Dermis microvascular lymphatic vessel endothelial cell (primary cell): ENCODE data around the gene CYFIP1. TPM values are rescaled to one million over a fixed set of nuclear protein-coding genes. Genes with fewer than 3 reads are reported as not detected.

ENCODE experiments used
- DNase-seq, 2 donors: peaks; one replicate each; pipeline versions ENCODE4 v3.0.0 to v3.0.0-alpha.2; 2010; ENCODE audit warnings: low read depth in 2 of 2
- total RNA-seq: library from RNA; depleted of rRNA; stranded (reverse); fragments of >200 nt; gene quantifications from 2 replicates; pipeline ENCODE4 v1.2.1, GENCODE V29; 2014

CYFIP1 gene
- total RNA-seq, 1 donor from 2014 or later = 78.9 TPM

- DNase-seq = peak in 1 of 2 donors; percentile 86
Measured at GRCh38 chr15:22968366-22968765, 11.8 kb downstream of the CYFIP1 start.

GRCh38 chr15:22967084-22967770 is 12.9 kb downstream of the CYFIP1 start:
- no peak for DNase-seq

DNA sequence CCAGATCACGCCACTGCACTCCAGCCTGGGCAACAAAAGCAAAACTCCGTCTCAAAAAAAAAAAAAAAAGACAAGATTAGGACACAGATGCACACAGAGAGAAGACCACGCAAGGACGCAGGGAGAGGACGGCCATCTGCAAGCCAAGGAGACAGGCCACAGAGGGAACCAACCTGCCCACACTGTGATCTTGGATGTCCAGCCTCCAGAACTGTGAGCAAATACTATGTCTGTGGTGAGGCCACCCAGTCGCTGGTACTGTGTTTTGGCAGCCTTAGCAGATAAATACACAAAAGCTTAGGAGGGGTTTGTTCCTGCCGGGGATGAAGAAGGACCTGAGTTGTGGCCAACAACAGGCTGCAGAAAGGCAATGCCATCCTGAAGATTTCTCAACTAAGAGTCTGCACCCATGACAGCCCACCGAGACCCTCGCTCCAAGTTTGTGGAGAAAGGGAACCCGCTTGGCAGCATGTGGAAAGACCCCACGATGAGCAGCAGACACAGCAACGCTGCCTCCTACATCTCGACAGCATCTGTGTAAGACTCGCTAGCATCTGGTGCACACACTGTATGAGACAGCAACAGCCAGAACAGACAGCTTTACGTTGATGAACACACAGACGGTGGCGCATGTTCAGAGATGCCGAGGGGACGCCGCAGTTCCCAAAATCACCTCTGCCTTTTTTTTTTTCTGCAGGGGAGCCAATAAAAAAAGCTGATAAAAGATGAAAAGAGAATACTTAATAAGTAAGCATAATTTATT is 13.7 kb downstream of the CYFIP1 start:
- no peak for DNase-seq

- no peak for DNase-seq
Measured at GRCh38 chr15:22963641-22964040, 16.5 kb downstream of the CYFIP1 start.

DNA sequence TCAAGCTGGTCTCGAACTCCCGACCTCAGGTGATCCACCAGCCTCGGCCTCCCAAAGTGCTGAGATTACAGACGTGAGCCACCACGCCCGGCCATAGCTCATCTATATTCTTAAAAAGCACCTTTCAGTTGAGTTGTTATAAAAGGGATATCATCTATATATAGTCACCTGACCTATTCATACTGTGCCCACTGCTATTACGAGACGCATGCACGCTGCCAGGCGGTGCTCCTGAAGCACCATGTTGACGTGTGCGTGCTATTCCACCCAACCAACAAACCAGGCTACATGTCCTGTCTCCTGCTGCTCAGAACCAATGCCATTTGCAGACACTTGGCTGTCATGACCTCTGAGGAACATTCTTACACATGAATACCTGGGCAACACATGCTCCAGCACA is 17.6 kb downstream of the CYFIP1 start:
- DNase-seq = no peak

- DNase-seq = peak in 1 of 2 donors; percentile 45
Measured at GRCh38 chr15:22961762-22962161, 18.4 kb downstream of the CYFIP1 start.

GRCh38 chr15:22960556-22960955 is 19.6 kb downstream of the CYFIP1 start:
- no peak for DNase-seq

DNA sequence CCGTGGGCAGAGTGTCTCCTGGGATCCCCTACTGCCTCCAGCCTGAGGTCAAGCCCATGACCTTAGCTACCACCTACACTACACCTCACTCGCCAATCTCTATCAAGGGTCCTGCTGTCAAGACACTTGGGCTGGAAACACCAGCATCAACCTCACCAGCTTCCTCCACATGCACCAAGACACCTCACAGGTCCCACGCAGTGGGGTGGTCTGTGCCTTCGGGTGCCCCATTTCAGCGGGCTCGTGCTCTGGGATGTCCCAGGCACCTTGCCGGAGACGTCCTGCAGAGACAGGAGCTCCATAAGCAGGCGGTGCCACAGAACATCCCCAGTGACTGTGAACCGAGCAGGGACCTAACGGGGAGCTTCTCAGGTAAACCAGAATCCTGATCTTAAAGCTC is 20.0 kb downstream of the CYFIP1 start:
- no peak for DNase-seq

DNA sequence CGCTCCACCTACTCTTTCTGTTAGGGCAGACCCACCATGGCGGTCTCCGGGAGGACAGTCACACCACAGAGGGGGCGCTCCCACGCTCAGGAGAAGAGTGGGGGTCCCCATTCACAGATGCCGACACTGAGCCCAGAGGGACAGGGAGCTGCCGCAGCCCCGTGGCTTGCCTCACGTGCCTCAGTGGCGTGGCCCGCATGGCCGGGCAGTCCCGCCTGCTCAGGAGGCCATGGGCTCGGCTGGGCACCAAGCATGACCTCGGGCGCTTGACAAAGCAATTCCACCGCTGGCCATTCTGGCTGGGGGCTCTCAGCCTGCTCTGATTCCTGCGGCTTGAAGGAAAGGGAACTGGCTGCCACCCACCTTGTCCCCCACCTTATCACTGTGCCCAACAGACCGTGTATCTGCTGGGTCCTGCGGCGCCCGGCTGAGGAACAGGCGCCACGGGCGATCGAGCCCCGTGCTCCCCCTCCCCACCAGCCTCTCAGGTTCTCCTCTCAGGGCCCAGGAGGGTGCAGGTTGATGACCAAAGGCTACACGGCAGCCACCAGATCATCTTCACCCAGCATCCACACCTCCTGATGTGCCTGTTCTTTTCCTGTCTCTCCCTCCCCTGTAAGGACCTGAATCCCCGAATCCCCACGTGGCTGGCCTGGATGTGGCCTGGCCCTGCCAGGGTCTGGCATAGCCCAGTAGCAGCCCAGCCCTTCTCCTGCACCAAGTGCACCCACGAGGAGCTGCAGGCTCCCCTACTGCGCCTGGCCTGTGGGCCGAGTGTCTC is 20.7 kb downstream of the CYFIP1 start:
- no peak for DNase-seq

DNA sequence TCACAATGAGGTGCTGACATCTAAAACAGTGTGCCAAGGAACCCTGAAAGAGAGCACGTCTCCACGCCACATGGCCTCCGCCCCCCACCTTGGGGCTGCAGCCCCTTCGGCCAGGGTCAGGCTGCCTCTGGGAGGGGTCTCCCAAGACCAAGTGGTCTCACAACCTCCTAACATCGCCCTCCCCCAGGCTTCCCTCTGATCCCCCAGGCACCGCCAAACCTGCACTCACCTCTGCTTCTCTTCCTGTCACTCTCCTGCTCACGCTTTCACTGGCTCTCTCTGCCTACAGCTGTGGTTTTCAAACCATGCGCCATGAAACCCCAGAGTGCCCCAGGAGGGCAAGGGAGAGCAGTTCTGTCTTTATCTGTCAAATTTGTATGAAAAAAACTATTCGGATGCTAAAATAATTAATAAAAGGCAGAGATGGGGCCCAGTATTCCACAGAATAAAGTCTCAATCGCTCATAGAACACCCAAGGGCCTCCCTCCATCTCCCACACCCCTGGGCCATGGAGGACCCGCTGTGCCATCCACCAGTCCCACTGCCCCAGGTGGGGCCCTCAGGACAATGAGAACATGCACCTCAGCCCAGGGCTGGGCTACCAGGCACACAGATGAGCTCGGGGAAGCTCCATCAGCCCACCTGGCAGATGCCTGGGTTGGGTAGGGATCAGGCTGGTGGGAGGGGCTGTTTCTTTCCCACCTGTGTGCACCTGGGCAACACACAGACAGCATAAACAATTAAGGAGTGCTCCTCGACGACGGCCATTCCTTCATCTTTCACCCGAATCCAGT is 21.5 kb downstream of the CYFIP1 start:
- DNase-seq = no peak

DNA sequence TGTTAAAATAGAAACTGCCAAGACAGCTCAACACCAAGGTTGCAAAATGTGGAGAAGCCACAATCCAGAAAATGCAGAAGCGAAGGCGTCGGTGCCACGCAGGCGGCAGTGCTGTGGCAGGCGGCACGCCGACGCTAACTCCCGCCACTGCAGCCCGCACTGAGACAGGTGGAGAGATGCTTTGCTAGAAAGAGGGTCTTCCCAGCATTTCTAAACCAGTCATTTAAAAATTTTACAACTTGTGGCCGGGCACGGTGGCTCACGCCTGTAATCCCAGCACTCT is 23.2 kb downstream of the CYFIP1 start:
- DNase-seq = no peak

DNA sequence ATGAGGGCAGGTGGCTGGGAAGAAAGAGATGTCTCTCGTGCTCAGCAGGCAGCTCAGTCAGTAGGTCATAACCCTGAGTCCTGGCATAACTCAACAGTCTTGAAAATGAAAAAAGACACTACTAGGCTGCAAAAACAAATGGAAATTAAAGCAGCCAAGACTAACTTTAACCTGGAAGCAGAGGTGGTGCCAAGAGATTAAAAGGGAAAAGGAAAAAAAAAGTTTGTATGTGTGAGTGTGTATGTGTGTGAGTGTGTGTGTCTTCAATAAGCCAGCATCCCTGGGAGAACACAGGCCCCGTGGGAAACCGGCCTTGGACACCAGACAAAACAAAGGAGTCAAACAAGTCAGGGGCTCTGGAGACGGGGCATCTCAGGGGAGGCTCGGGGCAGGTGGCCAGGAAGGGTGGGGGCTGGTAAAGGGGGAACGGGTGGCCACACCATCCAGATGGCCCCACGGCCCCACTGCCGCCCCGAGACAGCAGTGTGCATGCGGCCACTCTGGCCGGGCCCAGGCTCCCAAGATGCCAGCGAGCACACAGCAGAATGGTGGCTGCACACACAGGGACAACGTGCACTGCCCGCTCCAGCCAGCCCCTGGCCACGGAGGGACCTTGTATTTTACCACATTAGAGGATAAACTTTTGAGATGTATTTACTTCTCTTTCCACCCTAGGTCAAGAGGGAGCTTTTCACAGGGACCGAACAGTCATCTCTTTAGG is 23.8 kb downstream of the CYFIP1 start:
- DNase-seq = peak; percentile 43 to 83

DNA sequence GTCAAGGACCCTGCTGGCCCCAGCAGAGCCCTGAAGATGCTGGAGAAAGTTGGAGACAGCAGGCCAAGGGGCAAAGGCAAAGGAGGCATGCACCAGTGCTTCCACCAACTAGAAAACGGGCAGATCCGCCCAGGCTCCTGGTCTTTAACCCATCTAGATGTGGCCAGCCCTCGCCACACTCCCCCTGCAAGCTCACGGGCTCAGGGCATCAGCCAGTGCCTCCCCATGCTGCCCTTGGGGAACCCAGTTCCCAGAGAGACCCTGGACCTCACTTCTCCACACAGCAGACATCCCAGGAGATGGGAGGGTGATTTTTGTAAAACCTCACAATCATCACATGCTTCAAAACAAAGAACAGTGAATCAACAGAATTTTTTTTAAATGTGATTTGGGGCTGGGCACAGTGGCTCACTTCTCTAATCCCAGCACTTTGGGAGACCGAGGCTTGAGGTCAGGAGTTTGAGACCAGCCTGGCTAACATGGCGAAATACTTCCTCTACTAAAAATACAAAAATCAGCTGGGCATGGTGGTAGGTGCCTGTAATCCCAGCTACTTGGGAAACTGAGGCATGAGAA is 24.5 kb downstream of the CYFIP1 start:
- DNase-seq = no peak

GRCh38 chr15:22954798-22955543 is 25.2 kb downstream of the CYFIP1 start:
- DNase-seq = no peak

DNA sequence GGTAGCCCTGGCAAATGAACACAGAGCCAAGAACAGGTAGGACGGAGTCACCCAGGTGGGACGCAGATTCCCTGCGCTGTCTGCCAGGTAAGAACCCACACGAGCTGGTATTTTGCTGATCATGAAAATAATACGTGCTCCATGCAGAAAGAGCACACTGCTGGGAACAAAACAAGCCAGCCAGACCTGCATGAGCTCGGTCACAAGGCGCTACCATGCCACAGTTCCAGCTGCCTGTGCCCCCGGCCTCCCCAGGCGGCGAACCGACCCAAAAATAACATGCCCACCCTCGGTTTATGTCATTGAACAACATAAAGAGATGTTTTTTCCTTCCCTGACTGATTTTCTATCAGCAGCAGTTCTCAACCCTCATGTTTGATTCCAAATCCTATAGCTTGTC is 25.8 kb downstream of the CYFIP1 start:
- DNase-seq = no peak

GRCh38 chr15:22952796-22953579 is 27.2 kb downstream of the CYFIP1 start:
- DNase-seq = no peak

DNA sequence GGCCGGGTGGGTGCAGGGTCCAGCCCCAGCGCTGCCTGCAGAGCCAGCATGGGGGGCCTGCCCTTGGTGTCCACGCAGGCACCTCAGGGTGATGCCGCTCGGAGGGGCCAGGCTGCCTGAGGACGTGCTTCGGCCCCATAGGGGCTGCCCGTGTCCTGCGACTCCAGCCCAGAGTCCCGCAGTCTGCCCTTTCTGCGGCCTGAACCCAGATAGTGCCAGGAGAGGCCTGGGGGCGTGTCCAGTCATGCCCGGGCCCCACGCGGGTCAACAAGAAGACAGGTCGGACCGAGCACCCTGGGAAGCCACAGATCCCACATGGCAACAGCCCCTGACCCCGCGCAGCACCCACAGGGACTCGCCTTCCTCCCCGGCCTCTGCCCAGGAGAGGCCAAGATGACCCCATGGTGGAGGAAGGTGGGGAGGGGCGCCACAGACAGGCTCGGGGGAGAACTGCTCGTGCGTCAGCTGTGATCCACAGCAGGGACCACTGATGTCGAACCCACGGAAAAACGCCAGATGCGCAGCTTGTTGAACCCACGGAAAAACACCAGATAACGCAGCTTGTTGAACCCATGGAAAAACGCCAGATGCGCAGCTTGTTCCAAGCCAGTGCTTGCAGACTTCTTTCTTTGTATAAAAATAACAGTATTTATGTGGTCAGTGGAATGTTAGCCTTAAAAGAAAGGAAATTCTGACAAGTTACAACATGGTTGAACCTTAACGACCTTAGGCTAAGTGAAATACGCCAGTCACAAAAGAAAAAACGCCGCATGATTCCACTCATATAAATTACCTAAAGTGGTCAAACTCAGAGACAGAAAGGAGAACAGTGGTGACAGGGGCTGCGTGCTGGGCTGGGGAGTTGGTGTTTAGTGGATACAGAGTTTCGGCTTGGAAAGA is 28.5 kb downstream of the CYFIP1 start:
- DNase-seq = no peak

- no peak for DNase-seq
Measured at GRCh38 chr15:22951031-22951380, 29.2 kb downstream of the CYFIP1 start.
